Measurements from ENCODE around the gene NECAB3. TPM values are rescaled to one million over a fixed set of nuclear protein-coding genes. Genes with fewer than 3 reads are reported as not detected.

NECAB3 gene
- total and polyA plus RNA-seq, 2 donors (not counting 3 experiments of a cell fraction or from before 2014, with no cell fraction given): 18.1 to 22.4 TPM

DNA sequence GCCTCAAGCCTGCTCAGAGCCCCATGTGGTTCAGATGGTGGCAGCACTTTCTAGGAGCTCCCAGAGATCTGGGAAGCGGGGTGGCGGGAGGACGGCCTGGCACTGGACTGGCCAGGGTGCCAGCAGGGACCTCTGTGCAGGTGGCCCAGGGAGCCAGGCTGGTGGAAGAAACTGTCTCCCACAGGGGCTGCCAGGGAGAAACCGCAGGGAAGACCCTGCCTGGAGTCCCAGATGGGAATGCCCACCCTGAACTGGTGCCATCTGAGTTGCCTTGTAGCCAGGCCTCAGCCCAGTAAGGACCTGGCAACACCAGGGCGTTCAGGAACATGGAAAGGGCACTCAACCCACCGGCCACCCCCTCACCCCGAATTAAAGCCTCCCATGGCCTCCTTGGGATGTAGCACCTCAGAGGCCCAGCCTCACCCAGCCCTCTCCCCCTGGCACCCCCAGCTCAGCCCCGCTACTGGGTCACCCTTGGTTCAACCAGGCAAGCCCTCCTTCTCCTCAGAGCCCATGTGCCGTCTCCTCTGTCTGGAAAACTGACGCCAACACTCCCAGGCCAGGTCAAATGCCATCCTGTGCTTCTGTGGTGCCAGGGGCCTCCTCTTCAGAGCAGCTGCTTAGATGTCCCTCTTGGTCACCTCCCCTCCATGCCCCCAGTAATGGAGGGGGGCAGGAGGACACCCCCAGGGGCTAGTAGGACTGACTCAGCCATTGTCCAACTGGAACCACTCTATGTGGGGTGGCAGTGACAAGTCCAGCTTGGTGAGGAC is 18.0 kb downstream of the NECAB3 start:
- Histone ChIP-seq H4K20me1 (replicated peaks; ENCODE audit: control insufficient read depth, extremely low read depth, insufficient read depth, low read length) (no peaks in the 10 kb centered on the region), H3K9me1 (replicated peaks; ENCODE audit: control insufficient read depth, extremely low read depth, insufficient read depth, low read length) (no peaks in the 10 kb centered on the region), H3K4me2 (ENCODE audit: insufficient read depth, low read length) (no peak overlapping the region), H2AFZ (ENCODE audit: low read depth, low read length) (no peak overlapping the region), H3K36me3 (ENCODE audit: control insufficient read depth in 2 of 2, extremely low read depth in 1 of 2, insufficient read depth in 2 of 2, low read length in 2 of 2) (no peaks in the 10 kb centered on the region), H3K4me1 (ENCODE audit: control insufficient read depth, extremely low read depth, insufficient read depth, low read length) (no peaks in the 10 kb centered on the region), H3K27me3 (ENCODE audit: control insufficient read depth in 2 of 2, insufficient read depth in 2 of 2, low read length in 2 of 2) (no peaks in the 10 kb centered on the region), H3K27ac (ENCODE audit: insufficient read depth, low read depth, low read length) (no peak overlapping the region), H3K9me3 (replicated peaks; ENCODE audit: control insufficient read depth, insufficient read depth, low read length) (no peaks in the 10 kb centered on the region), H3K4me3 (replicated peaks in 1 of 3; ENCODE audit: insufficient read depth in 1 of 3, low read depth in 1 of 3, low read length in 3 of 3) (no peak overlapping the region), H3K9ac (replicated peaks; ENCODE audit: extremely low read depth, insufficient read depth, low read length) (no peak overlapping the region), H3K79me2 (ENCODE audit: control insufficient read depth, insufficient read depth, low read length) (no peaks in the 10 kb centered on the region)
- CTCF ChIA-PET: interaction anchor here (0.9 to 1.2 kb wide), 2 partner anchors 11 to 199 kb away, joined by 3 to 4 read pairs; no protein-coding TSS in a partner anchor
- no peak for DNase-seq (ENCODE audit: low read depth, low spot score)
- dilution Hi-C loops (cut with MboI; ENCODE audit: extremely low pct_ligation_motif_present, low sequenced_read_pairs): no loop called here
- no peak for FAIRE-seq
- TF ChIP-seq, protein P1, sequence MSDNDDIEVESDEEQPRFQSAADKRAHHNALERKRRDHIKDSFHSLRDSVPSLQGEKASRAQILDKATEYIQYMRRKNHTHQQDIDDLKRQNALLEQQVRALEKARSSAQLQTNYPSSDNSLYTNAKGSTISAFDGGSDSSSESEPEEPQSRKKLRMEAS (IDR thresholded peaks at IDR 0.05; ENCODE audit: insufficient read depth, insufficient read length): no peak
- TF ChIP-seq JUN (IDR thresholded peaks at IDR 0.05; ENCODE audit: borderline replicate concordance, insufficient read depth, insufficient read length, low read depth): no peak
- TF ChIP-seq MYC (IDR thresholded peaks at IDR 0.05; ENCODE audit: low read depth, low read length): no peak
- intact Hi-C loops (cut with micrococcal nuclease): no loop called here
- no TSS peak for BruUV-seq (replicated peaks)
- POLR2A ChIA-PET: no interaction called here

DNA sequence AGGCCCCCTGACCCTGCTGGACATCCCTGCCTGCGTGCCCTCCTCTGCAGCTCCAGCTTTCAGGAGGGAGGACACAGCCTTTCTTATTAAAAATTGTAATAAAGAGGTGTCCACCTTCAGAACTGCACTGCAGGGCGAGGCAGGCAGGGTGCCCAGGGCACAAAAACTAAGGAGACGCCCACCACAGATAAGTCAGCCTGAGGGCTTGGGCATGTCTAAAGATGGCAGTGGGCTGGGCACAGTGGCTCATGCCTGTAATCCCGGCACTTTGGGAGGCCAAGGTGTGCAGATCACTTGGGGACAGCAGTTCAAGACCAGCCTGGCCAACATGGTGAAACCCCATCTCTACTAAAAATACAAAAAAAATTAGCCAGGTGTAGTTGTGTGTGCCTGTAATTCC is 19.1 kb downstream of the NECAB3 start:
- H3K9me3 ChIP-seq (replicated peaks; ENCODE audit: control insufficient read depth, insufficient read depth, low read length): no peaks in the 10 kb centered on the region
- CTCF ChIA-PET: interaction anchor here (0.6 to 5.2 kb wide), 4 partner anchors 11 to 234 kb away, joined by 4 to 58 read pairs (median 4); no protein-coding TSS in a partner anchor
- intact Hi-C loops (cut with micrococcal nuclease) (no loop called here), dilution Hi-C loops (cut with MboI; ENCODE audit: extremely low pct_ligation_motif_present, low sequenced_read_pairs) (no loop called here)
- H4K20me1 ChIP-seq (replicated peaks; ENCODE audit: control insufficient read depth, extremely low read depth, insufficient read depth, low read length): no peaks in the 10 kb centered on the region
- POLR2A ChIA-PET: no interaction called here
- H3K27me3 ChIP-seq (ENCODE audit: control insufficient read depth in 2 of 2, insufficient read depth in 2 of 2, low read length in 2 of 2): no peaks in the 10 kb centered on the region
- H3K36me3 ChIP-seq (ENCODE audit: control insufficient read depth in 2 of 2, extremely low read depth in 1 of 2, insufficient read depth in 2 of 2, low read length in 2 of 2): no peaks in the 10 kb centered on the region
- no peak overlapping the region for H3K4me2 ChIP-seq (ENCODE audit: insufficient read depth, low read length)
- no peak overlapping the region for H3K27ac ChIP-seq (ENCODE audit: insufficient read depth, low read depth, low read length)
- H3K79me2 ChIP-seq (ENCODE audit: control insufficient read depth, insufficient read depth, low read length): no peaks in the 10 kb centered on the region
- FAIRE-seq (no peak), DNase-seq (ENCODE audit: low read depth, low spot score) (no peak)
- no TSS peak for BruUV-seq (replicated peaks)
- TF ChIP-seq GATA2 (IDR thresholded peaks at IDR 0.05; ENCODE audit: insufficient read depth, insufficient read length, low read depth, low read length) (no peak), POLR2A (IDR thresholded peaks at IDR 0.05; ENCODE audit: low read depth, low read length) (no peak), POLR2AphosphoS5 (IDR thresholded peaks at IDR 0.05; ENCODE audit: insufficient read depth, low read depth, low read length) (no peak), FOS (IDR thresholded peaks at IDR 0.05; ENCODE audit: borderline replicate concordance, insufficient read depth, low read length) (no peak), EZH2 (IDR thresholded peaks at IDR 0.05; ENCODE audit: borderline replicate concordance, low read depth, low read length, severe bottlenecking) (no peak), JUN (IDR thresholded peaks at IDR 0.05; ENCODE audit: borderline replicate concordance, insufficient read depth, insufficient read length, low read depth) (no peak), MYC (IDR thresholded peaks at IDR 0.05; ENCODE audit: low read depth, low read length) (no peak)
- TF ChIP-seq, protein P1 (IDR thresholded peaks at IDR 0.05; ENCODE audit: insufficient read depth, insufficient read length): no peak
- TF ChIP-seq, protein P2, sequence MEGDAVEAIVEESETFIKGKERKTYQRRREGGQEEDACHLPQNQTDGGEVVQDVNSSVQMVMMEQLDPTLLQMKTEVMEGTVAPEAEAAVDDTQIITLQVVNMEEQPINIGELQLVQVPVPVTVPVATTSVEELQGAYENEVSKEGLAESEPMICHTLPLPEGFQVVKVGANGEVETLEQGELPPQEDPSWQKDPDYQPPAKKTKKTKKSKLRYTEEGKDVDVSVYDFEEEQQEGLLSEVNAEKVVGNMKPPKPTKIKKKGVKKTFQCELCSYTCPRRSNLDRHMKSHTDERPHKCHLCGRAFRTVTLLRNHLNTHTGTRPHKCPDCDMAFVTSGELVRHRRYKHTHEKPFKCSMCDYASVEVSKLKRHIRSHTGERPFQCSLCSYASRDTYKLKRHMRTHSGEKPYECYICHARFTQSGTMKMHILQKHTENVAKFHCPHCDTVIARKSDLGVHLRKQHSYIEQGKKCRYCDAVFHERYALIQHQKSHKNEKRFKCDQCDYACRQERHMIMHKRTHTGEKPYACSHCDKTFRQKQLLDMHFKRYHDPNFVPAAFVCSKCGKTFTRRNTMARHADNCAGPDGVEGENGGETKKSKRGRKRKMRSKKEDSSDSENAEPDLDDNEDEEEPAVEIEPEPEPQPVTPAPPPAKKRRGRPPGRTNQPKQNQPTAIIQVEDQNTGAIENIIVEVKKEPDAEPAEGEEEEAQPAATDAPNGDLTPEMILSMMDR (IDR thresholded peaks at IDR 0.05; ENCODE audit: extremely low read depth in 1 of 2, insufficient read depth in 1 of 2, low read depth in 1 of 2, low read length in 2 of 2): no peak
- H3K4me3 ChIP-seq (replicated peaks in 1 of 3; ENCODE audit: insufficient read depth in 1 of 3, low read depth in 1 of 3, low read length in 3 of 3): no peak overlapping the region
- H3K4me1 ChIP-seq (ENCODE audit: control insufficient read depth, extremely low read depth, insufficient read depth, low read length): no peaks in the 10 kb centered on the region
- no peak overlapping the region for H3K9ac ChIP-seq (replicated peaks; ENCODE audit: extremely low read depth, insufficient read depth, low read length)
- no peaks in the 10 kb centered on the region for H3K9me1 ChIP-seq (replicated peaks; ENCODE audit: control insufficient read depth, extremely low read depth, insufficient read depth, low read length)
- H2AFZ ChIP-seq (ENCODE audit: low read depth, low read length): no peak overlapping the region

Data from endothelial cell of umbilical vein (primary cell).